HPDE6-E6E7 (cell line): Measurements from ENCODE around the gene POLQ.
"Not testable (repeated sequence)": the region's sequence is repeated elsewhere in the genome, so short reads cannot be mapped to it uniquely, and the experiment has no call there.

Source experiments
- DNase-seq: peaks from one replicate; pipeline ENCODE4 v3.0.0; 2011; ENCODE audit warnings: missing footprints; ENCODE audit errors: extremely low spot score

Gene POLQ

DNA sequence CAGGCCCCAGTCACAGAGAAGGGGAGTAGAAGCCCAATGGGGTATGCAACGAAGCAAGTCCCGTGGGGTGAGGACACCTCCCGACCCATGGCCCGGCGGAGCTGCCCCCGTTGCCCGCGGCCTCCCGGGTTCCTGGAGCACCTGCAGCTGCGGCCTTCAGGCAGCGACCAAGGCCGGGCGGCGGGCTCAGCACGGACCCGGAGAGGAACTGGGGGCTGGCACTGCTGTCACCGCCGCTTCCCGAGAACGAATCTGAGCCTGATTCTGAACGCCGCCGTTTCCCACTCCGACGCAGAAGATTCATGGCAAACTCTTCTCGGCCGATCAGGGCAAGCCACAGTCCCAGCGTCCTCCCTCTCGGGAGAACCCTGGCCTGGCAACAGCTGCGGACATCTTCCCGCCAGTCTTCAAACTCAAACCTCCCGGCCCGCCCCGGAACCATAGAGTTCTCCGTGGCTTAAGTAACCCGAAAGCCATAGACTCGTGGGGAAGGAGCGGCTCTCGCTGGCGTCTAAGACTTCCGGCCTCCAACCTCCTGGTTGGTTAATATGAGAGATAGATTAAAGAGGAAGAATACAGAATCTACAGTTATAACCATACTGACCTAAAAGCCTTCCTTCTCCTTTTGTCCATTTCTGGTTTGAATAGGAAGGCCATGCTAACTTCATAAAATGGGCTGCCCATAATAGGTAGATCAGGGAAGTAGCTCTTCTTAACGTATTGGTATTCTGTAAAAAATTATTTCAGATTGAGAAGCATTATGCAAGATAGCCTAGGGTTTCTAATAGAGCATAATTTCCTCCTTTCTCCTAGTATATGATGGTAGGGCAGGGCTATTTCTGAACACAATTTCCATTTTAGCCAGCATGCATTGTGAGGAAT, at the start of gene POLQ:
POLQ (minus strand) TSS at position 415 of the 882 bp plus-strand sequence; CDS start at position 304, 111 bp downstream.
- peak; percentile 85 for DNase-seq

DNA sequence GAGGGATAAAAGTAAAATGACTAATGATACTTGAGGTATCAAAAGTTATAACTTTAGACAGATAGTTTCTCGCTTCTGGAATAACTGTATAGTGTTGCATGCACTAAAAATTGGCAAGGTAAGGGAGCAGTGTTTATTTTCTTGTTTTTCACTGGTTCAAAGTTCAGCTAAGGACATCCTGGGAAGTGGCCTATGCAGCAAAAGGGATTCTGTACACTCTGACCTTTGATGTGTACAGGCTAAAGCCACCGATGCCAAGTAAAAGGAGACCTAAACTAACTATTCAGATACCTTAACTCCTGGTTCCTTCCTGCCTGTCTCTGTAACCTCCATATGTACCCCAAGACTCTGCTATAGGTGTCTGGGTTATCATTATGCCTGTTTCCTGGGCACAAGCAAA, 49.1 kb upstream of the POLQ start:
- no peak for DNase-seq

DNA sequence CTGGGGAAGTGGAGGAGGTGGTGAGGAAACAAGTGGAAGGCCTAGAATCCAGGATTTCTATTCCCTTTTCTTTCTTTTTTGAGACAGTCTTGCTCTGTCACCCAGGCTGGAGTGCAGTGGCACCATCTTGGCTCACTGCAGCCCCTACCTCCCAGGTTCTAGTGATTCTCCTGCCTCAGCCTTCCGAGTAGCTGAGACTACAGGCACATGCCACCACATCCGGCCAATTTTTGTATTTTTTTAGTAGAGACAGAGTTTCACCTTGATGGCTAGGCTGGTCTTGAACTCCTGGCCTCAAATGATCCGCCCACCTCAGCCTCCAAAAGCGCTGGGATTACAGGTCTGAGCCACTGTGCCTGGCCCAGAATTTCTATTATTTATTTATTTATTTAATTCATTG, 48.0 kb upstream of the POLQ start:
- not testable (repeated sequence) for DNase-seq

DNA sequence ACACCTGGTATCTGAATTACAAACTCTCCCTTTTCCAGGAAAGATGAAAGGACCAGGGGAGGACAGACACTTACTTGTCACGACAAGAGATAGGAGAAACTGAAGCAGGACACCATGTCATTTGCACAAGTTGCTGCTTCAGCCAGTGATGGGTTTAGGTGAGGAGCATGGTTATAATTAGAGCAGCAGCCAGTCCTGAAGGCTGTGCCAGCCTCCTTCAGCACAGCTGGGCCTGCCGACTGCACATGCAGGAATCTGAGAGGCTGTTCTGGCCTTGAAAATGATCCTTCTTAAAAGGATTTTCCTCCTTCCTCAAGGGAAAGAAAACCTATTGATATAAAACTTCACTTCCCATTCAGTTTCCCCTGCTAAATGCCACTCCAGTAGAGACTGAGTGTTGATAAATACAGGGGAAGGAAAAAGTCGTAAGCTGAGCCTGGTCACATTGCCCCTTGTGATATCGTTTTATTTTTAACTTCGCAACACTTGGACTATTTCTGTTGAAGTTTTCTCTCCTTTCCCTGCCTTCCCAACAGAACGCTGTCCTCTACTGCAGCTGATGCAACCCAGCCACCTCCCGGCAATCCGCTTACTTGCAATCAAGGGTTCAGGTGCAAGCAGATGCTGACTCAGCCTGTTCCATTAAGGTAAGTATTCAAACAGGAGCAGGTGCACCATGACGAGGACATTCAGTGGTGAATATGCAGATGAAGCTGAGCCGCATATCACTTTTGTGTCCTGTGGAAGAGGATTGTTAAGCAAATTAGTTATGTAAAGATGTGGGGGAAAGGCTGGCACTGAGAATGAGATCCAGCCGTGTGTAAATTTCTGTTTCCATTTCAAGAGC, 47.3 kb upstream of the POLQ start, which contains the start of gene FBXO40:
FBXO40 (plus strand) TSS at position 524 of the 847 bp plus-strand sequence. CDS start 27,197 bp downstream, outside the sequence.
- no peak for DNase-seq

DNA sequence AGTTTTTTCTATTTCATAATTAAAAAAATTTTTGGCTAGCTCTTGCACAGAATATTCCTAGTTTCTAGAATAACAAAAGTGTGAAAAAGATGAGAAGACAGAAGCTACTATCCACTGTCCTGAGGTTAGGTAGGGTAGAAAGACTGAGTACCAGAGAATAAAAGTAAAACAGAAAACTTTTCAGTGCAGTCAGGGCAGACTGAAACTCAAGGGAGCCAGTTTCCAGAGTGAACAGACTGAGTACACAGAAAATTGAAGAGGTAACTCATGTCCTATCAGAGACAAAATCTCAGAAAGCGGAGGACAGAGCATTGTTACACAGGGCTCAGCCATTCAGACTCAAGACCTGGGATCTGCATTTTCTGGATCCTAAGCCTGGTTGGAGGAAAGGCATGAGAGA, 38.6 kb upstream of the POLQ start:
- DNase-seq = no peak

DNA sequence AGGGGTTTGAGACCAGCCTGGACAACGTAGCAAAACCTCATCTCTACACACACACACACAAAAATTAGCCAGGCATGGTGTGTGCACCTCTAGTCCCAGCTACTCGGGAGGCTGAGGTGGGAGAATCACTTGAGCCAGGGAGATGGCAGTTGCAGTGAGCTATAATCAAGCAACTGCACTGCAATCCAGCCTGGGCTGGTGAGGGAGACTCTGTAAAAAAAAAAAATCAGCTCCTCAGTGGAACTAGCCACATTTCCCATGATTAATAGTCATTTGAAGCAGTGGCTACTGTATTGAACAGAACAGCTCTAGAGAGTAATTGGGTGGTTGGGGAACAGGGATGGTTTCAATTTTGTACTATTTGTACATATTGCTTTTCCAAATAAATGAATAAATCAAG, 35.9 kb upstream of the POLQ start:
- no peak for DNase-seq

DNA sequence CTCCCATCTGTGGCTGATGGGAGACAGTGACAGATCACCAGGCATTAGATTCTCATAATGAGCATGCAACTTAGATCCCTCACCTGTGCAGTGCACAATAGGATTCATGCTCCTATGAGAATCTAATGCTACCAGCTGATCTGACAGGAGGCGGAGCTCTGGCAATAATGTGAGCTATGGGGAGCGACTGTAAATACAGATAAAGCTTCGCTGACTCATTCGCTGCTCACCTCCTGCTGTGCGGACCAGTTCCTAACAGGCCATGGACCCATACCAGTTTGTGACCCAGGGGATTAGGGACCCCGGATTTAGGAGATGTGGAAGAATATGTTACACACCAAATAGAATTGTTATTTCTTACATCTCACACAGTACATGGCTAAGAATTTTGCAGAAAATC, 28.7 kb upstream of the POLQ start:
- peak; percentile 20 for DNase-seq

DNA sequence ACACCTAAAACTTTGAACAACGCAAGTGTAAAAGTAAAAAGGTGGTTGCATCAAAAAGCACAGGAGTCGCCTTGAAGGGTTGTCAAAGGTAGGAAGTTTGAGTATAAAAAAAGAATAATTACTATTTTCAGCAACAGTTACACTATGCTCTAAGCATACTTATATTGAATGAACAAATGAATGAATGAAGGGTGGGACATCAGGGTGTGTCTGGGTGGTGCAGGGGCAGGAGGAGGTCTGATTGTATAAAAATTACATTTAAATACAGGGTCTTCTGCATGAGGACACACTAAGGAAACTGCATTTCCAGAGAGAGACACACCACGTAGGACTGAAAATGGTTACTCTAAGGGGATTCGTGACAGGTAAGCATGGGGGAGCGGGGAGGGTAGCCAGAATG, 21.9 kb upstream of the POLQ start, which contains the start of gene ARGFX:
ARGFX (plus strand) TSS at position 301 of the 400 bp plus-strand sequence. CDS start 2,765 bp downstream, outside the sequence.
- DNase-seq = no peak

DNA sequence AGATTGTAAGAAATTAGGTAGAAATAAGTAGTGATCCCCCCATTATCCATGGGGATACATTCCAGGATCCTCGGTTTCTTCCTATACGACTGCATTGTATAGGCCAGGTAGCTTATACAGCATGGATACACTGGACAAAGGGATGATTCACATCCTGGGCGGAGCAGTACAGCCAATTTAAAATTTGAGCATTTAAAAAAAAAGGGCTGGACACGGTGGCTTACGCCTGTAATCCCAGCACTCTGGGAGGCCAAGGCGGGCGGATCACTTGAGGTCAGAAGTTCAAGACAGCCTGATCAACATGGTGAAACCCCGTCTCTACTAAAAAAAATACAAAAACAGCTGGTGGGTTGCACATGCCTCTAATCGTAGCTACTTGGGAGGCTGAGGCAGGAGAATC, 21.0 kb upstream of the POLQ start:
- DNase-seq = no peak

DNA sequence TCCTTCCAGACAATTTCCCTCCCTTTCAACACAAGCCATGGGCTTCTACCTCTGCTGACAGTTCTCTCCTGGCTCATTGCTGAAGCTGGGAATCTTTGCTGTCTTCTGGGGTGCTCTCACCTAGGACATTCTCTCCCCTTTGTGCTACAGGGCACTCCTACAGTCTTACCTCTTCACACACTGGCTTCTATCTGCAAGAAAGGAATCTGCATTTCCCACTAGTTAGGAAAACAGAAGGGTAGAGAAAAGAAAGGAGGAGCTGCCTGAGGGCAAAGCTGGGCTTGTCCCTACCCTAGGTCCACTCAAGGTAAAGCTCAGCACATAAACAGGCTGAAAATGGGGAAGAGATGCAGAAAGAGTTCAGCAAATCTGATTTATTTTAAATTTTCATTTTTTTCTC, 16.4 kb upstream of the POLQ start:
- no peak for DNase-seq

DNA sequence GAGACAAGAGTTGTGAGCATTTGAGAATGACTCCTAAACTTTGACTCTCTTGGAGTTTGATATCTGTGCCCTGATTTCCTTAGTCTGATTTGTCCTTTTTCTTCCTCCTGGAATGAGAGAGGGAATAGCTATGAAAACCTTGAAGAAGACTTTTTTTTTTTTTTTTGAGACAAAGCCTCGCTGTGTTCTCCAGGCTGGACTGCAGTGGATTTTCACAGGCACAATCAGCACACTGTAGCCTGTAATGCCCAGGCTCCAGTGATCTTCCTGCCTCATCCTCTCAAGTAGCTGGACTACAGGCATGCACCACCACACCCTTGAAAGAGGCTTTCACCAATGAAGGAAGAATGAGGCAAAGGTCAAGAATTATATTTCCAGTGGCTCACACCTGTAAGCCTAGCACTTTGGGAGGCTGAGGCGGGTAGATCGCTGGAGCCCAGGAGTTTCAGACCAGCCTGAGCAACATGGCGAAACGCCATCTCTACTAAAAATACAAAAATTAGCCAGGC, 11.7 kb upstream of the POLQ start:
- no peak for DNase-seq

DNA sequence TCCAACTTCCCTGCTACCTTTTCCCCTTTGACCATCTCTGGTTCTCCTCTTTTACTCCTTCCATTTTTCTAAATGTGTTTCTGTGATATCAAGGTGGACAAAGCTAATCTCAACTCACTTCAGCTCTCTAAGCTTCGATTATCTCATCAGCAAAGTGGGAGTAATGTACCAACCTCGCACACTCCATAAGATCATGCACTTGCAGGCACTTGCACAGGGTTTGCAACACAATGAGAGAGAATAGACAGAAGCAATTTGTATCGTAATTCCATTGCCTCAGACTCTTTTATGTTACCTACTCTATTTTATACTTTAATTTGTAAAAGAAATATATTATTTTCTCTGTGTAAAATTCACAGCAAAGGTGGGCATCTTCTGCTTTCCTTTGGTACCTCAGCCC, 7.0 kb upstream of the POLQ start:
- no peak for DNase-seq

DNA sequence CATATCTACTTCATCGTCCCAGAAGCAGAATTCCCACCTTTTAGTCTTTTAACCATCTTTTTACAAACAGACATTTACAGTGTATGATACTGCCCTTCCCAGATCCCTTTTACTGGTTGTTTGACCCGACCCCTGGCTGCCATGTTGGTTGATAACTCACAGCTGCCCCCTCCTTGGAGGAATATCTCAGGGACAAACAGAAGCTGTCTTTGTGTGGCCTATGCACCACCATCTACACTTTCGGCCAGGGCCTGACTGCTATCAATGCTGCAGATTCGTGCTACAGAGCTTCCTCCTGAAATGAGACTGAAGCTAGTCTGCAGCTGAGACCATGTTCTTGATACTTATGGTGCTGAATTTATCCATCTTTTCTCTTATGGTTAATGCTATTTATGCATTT, 6.6 kb upstream of the POLQ start:
- no peak for DNase-seq

DNA sequence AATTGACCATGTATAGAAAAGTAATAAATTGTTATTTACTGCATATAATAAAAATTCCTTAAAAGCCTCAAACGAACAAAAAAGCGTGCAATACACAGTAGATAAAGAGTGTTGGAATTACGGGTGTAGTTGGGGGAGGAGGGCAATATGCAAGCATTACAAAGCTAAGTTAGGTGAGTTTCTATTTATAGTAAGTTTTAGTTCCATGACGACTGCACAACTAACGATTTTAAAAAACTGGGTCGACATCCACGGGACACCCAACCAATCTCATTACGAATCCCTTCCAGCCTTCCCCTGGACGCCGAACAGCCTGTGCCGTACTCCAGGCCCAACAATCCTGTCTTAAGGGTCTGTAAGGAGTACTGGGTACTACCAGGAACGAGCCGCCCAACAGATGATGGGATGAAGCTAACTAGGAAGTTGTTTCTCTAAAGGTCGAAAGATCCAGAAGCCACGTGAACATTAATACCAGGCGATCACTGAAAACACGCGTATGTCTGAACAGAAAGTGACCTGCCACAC, 677 bp downstream of the POLQ start:
- peak; percentile 25 for DNase-seq

DNA sequence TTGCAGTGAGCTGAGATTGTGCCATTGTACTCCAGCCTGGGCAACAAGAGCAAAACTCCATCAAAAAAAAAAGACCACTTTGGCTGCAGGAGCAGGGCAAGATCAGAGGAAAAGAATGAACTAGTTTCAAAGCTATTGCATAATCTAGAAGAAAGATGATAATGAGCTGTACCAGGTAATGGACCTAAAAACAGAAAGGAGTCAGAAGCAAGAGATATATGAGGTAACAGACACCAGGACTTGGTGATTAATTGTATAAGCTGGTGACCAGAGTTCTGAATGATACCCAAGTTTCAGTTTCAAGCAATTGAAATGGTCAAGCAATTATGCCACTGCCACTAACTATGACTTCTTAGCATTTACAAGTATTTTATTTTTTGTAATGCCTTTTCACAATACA, 2.9 kb downstream of the POLQ start:
- no peak for DNase-seq

DNA sequence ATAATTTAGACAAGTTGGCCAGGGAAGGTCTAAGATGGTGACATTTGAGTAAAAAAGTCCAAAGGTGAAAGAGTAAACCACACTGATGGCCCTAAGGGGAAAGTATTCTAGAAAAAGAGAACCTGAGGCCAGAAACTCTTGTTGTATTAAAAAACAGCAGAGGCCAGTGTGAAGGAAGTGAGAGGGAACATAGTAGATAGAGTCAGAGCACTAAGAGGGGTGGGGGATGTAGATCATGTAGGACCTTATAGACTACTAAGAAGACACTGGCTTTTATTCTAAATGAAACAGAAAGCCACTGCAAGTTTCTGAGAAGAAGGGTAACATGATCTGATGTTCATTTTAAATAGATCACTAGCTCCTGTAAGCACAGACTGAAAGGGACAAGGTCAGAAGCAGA, 14.5 kb downstream of the POLQ start:
- no peak for DNase-seq

DNA sequence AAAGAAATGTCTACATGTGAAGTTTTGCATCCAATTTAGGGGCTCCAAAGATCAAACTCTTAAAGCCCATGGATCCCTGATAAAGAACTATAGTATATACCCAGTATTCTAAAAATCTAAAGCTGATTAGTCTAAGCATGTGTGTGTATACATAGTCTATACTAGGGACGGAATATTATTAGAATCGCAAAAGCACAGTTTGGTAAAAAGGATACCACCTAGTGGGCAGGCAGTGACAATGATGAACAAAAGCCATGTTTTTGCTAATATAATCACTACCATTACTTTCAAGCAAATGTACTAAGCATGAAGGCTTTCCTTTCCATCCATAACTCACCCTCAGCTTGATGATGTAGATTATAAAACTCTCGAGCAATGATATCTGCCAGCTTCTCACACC, 16.5 kb downstream of the POLQ start:
- peak; percentile 19 for DNase-seq

DNA sequence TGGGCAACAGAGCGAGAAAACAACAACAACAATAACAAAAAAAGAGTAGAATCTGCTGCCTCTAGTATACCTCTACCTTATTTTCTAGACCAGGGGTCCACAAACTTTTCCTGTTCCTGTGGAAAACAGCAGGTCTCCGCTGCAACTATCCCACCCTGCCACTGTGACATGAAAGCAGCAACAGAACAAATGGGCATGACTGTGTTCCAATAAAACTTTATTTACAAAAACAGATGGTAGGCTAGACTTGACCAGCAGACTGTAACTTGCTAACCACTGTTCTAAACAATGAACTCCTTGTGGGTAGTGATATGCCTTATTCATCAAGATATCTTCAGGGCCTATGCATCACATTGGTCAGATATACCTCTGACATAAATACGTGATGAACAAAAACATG, 25.3 kb downstream of the POLQ start:
- no peak for DNase-seq

DNA sequence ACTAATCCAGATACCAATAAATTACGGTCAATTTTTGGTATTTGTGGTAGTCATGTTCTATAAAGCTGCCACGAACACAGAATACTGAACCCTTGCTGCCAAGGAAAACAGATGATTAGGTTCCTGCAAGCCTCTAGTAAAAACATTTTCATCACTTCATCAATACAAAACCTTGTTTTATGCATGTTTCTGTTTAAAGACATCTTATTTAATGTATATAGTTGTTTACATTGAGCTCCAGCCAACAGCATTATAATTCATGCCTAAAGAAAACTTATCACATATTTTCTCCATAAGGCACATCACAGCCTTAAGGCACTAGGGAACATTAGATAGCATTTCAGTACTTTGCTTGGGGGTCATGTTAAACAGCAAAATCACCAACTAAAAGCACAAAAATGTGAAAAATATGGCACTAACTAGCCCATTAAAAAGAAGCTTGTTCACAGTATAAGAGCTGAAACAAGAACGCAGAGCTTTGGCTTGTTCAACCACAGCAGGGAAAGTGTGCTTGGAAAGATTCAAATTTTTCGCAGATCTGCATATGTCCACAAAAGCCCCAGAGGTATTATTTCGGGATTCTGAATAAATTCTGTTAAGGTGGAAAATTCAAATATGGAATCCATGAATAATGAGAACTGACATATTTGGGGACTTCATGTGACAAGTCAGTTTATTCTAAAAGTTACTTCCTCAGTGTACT, 27.7 kb downstream of the POLQ start:
- no peak for DNase-seq

DNA sequence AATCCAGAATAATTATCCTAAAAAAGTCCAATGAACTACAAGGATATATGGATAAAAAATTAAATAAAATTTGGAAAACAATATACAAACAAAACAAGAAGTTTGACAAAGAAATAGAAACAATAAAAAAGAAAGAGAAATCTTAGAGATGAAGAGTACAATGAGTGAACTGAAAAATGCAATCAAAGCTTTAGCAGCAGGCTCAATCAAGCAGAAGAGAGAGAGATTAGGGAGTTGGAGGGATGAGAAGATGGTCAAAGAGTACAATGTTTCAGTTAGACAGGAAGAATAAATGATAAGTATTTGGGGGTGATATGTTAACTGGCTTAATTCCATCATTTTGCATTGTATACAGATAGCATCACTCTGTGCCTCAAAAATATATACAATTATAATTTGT, 29.9 kb downstream of the POLQ start:
- no peak for DNase-seq

DNA sequence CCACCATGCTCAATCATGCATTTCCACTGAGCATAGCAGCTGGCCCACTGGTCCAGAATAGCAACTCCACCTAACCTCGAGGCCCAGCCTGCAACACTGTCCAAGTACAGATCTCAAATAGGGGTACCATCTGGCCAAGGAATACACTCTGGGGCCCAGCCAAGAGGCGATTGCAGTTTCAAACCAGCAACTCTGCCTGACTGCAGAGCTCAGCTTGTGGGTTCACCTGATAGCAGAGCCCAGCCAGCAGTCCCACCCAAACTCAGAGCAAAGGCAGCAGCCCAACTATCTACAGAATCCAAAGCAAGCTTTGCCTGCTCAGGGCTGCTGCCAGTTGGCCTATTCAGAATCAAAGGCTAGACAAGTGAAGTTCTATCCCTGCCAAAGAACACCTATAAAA, 30.5 kb downstream of the POLQ start:
- no peak for DNase-seq

DNA sequence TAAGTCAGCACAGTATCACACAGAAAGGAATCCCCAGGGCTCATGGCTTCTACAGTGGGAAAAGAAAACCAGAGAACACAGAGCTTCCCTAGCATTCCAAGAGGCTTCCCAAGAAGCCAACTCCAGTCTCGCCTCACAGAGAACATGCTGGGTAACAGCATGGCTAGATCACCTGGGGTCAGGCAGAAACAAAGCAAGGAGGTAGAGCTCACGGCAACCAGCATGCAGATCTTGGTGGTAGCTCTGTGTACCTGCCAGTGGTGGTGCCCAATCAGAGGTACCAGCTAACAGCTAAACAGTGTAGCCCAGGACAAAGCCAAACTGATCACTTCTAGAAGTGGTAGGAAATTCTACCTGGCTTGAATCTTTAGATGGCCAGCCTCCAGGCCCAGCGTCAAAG, 31.3 kb downstream of the POLQ start:
- DNase-seq = no peak
